ENCODE data around the gene KPNA5. TPM values are rescaled to one million over a fixed set of nuclear protein-coding genes. Genes with fewer than 3 reads are reported as not detected.
A peak's percentile ranks its signal among the peaks of the same experiment; 100 is the strongest.
"Not testable (repeated sequence)": the region's sequence is repeated elsewhere in the genome, so short reads cannot be mapped to it uniquely, and the experiment has no call there.

KPNA5 gene
- total RNA-seq, 1 experiment from 2014 or later = 2.6 TPM

DNA sequence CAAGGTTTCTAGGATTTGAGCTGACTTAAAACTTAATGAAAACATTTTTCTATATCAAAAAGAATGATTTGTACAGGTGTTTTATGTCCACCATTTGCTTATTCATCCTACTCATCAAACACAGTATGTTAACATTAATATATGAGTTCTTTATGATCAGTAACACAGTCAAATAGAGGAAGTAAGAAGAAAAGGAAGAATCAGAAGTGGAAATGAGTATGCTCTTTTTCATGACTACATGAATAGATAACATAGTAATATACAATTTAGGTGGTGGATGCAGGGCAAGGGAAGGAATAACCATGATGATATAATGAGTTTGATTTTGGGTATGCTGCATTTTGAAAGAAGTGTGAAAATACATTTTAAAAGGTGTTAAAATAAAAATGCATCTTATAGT, 16.5 kb downstream of the KPNA5 start:
- DNase-seq (ENCODE audit: low spot score) = no peak

DNA sequence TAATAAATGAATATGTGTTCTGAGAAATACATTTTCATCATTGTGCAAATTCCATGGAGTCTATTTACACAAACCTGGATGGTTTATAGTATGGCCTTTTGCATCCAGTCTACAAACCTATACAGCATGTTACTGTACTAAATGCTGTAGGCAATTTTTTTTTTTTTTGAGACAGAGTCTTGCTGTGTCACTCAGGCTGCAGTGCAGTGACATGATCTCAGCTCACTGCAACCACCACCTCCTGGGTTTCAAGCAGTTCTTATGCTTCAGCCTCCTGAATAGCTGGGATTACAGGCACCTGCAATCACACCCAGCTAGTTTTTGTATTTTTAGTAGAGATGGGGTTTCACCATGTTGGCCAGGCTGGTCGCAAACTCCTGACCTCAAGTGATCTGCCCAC, 22.9 kb downstream of the KPNA5 start:
- DNase-seq (ENCODE audit: low spot score) = not testable (repeated sequence)

DNA sequence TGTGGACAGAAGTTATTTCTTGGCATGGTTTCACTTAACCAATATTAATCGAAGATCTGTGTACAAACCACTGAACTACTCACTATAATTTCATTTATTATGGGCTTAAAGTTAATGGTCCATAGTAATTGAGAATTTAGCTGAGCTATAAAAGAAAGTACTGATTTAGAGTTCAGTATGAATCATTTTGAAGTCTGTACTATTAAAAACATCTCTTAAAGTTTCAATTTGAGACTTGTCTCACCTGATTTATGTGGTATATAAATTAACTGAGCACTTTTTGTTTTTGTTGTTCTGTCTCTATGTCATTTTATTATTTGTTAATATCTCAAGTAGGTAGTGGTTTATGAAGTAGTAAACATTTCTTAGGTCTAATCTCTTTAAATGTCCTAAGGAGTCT, 24.9 kb downstream of the KPNA5 start:
- no peak for DNase-seq (ENCODE audit: low spot score)

DNA sequence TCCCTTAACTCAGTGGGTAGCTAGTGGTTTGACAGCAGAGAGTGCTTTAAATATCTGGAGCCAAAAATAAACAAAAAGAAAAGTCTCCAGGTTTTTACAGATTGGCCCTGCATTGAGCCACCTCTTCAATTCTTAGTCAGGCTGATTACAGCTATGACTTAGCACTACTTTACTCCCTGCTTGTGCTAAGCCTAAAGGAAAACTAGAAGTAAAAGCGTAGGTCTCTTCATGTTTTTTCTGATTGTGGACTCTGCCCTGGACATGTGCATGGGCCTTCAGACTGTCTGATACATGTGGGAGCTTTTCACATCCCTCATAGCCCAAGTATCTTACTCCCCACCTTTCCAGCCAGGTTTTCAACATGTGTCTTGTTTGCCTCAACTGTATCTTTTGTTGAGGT, 33.3 kb downstream of the KPNA5 start:
- no peak for DNase-seq (ENCODE audit: low spot score)

DNA sequence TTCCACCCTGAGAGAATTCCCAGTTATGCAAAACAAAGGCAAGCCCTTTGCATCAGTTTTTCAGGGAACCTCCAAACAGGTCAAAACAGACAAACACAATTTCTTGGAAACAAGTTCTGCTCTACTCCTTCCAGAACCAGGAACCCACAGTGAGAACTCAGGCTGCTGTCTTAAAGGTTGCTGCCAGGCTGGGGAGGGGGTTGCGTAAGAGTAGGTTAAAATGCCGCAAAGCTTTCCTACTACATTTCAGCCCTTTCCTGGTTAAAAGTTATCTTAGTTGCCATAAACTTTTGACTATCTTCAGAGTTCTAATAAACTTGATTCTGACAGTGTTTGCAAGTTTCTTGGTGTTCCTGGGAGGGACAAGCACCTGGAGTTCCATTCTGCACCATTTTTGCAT, 33.8 kb downstream of the KPNA5 start:
- no peak for DNase-seq (ENCODE audit: low spot score)

DNA sequence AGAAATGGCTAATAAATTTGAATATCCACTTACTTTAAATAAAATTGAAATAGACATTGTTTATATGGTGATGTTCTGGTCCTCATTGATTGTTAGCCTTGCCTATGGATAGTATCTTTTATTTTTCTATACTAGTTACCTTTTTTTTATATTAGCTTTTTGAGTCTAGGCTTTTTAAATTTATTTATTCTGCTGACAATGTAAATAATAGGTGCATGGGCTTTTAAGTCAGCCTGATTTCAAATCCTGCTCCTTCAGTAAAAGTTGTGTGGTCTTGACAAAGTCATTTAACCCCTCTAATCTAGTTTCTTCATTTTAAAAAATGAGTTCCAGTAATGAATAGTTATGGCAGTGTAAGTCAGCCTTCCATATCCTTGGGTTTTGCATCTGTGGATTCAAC, 45.9 kb downstream of the KPNA5 start:
- DNase-seq (ENCODE audit: low spot score) = no peak

DNA sequence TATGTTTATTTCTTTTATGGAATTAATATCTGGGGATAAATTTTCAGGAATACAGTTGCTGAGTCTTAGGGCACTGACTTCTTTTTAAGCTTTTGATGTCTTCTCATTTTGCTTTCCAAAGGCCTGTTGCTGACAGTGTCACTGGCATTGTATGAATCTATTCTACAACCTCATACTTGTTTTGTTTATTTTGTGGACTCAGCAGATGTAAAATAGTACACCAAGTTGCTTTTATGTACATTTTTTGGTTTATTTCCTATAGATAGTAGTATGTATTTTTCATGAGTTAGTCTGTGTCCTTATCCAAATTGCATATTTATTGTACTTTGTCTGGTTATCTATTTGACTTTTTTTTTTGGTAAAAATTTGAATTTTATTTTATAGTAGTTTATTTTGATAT, 49.5 kb downstream of the KPNA5 start:
- no peak for DNase-seq (ENCODE audit: low spot score)

DNA sequence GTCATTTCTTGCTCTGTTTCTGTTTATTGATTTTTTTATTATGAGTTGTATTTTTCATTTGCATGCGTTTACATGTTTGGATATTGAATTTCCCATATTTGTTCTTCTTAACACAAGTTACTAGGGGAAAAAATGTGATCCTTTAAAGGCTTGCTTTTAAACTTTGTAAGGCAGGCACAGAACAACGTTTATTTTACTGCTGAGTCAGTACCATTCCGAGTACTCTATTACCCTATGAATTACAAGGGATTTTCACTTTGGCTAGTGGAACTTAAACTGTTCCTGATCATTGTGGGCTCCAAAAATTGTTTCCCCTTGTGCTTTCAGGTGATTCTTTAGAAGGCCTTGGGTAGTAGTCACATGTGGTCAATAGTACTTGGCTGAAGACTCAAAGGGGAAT, 56.0 kb downstream of the KPNA5 start:
- no peak for DNase-seq (ENCODE audit: low spot score)

DNA sequence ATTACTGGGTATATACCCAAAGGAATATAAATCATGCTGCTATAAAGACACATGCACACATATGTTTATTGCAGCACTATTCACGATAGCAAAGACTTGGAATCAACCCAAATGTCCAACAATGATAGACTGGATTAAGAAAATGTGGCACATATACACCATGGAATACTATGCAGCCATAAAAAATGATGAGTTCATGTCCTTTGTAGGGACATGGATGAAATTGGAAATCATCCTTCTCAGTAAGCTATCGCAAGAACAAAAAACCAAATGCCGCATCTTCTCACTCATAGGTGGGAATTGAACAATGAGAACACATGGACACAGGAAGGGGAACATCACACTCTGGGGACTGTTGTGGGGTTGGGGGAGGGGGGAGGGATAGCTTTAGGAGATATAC, 59.5 kb downstream of the KPNA5 start:
- DNase-seq (ENCODE audit: low spot score) = not testable (repeated sequence)

DNA sequence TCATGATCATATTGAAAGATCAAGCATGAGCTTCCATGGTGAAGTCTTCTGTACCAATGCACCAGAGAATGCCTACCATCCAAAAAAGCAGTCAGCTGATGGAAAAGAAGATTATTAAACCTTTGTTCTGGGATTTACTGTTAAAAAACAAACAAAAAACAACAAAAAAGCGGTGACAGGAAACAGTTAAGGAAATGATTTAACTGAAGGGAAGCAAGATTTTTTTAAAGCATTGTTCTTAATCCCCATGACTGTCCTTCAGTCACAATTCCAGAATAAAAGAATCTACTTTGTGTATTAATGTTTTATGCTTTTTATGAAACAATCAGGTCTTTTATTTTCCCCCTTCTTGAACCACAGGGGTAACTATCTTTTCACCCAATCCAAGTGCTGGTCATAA, 60.6 kb downstream of the KPNA5 start:
- DNase-seq (ENCODE audit: low spot score) = no peak

DNA sequence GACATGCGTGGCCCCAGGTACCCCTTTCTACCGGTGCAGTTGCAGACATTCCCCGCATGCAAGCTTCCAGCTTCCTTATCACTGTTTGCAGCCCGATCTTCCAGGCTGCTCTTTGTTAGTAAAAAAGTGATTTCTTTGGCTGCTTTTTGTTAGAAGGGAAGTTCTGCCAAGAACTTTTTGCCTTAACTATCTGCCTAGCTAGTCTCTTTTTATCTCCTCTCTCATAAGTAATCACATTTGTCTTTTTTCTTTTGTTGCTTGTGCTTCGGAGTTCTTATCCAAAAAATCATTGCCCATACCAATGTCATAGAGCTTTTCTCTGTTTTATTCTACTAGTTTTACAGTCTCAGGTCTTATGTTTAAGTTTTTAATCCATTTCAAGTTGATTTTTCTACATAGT, 64.2 kb downstream of the KPNA5 start:
- DNase-seq (ENCODE audit: low spot score) = no peak

DNA sequence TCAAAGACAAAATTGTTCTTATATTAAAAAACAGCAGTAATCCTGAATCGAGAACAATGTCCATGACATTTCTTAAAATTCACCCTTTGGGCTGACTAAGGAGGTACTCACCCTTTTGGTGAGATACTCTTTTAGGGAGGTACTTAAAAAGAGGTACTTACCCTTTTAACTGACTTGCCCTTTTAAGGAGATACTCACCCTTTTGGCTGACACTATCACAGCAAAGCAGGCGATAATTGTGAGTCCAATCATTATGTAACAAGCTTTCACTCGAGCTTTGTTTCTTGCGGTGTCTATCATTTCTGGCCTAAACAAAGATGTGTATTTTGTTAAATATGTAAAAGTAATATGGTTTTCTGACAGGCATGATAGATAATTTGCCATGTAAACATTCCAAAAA, 80.8 kb downstream of the KPNA5 start:
- DNase-seq (ENCODE audit: low spot score) = no peak

DNA sequence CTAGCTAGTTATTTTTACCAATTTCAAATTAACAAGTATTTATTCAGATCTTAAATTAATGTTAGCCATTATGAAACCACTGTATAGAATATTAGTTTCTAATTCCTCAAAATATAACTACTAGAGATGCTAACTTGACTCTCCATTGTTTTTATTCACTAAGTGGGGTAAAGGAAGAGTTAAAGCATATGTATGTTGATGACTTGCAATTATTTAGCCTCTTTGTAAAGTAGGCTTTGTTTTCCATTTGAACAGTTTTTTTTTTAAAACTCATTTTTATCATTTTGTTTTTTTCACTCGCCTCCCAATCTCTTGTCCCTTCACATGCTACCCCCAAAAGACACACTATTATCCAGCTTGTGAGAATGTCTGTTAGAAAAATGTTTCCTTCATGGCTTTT, 81.2 kb downstream of the KPNA5 start:
- DNase-seq (ENCODE audit: low spot score) = no peak

DNA sequence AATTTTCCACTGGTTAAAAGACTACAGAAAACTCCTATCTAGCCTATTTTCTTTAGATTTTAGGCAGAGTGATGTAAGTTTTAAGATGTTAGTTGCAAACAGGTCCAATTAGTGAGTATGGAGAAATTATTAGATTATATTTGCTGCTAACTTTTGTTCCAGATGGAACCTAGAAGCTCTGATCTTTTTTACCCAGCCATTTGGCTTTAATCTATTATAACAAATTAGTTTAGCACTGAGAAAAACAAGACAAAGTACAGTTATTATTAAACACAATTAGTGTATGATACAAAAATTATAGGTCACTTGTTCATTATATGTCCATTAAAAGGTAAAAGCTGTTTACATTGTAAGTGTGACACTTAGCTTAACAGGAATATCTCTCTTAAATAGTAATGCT, 82.0 kb downstream of the KPNA5 start:
- no peak for DNase-seq (ENCODE audit: low spot score)

DNA sequence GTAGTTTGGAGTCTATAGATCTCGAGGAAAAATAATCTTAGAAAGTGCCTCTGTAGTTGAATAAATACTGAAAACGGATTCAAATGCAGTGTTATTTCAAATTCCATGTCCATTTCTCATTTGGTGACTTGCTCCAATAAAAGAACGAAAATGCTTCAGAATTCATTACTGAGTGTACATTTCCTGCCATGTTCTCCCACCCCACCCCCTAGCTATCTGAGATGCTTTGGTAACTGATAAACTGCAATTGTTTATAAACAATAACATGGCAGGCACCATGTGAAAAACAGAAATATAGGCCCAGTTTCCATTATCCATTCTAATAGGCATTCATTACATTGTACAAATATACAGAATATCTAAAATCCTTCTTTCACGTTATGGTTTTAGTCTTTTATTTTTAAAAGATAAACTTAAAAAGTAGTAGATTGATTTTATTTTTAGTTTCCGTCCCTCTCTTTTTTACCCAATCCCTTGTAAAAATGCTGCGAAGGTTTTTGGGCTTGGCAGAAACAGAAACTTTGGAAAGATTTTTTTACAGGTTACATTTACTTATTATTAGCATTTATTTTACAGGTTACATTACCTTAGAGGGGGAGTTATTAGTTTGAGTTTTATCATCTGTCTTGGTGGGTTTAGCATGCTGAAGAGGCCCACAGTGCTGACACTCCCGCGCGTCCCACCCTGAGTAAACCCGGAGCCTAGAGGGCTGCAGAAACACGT, 83.1 kb downstream of the KPNA5 start:
- DNase-seq (ENCODE audit: low spot score) = no peak

DNA sequence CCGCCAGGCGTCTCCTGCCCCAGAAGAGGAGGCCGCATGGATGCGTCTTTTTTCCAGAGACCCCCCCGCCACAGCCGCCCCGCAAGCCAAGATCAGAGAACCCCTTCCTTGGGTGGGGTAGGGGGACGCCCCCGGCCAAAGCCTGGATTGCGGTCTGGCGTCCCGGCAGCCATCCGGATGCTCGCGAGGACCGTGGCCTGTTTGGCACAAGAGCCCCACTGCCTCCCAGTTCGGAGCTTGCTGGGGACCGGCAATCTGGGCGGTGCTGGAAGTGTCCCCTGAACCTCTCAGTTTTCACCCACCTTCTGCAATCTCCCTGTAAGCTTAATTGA, 83.6 kb downstream of the KPNA5 start:
- no peak for DNase-seq (ENCODE audit: low spot score)

DNA sequence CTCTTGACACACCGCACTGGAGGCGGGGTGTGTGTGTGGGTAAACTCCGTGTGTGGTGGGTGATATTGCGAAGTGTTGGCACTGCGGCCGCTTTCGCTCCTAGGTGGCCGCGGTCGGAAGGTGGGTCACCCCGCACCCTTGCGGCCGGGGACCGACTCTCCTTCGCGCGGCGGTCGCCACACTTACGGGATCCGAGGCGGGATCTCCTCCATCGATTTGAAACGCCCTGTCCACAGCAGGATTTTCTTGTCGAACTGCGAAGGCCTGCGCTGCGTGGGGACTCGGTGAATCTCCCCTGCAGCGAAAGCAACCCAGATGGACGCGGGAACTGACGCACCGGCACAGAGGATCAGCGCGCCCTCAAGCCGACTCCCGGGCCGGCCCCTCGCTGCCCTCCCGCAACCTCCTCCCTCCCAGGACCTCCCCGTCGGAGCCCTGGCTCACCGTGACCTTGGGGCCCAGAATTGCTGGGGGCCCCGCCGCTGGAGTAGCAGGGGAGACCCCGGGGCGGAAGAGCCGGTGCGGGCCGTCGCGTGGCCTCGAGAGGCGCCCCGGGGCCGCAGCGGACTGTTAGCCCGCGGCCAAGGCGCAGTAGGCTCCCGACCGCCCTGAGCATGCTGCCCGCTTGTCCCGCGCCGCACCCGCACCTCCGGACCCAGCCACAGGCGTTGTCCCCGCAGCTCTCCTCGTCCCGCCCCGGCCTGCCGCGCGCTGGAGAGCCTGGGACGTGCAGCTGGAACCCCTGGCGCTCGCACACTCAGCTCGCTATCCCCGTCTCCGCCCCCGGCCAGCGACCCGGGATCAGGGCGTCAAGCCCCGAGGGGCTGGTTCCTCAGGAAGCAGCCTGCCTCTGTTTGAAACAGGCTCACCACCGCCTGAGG, 84.2 kb downstream of the KPNA5 start, which contains the start of gene FAM162B:
TSS of gene FAM162B (minus strand) at position 759 of the 881 bp plus-strand sequence. CDS start at position 616, 143 bp downstream.
- no peak for DNase-seq (ENCODE audit: low spot score)

DNA sequence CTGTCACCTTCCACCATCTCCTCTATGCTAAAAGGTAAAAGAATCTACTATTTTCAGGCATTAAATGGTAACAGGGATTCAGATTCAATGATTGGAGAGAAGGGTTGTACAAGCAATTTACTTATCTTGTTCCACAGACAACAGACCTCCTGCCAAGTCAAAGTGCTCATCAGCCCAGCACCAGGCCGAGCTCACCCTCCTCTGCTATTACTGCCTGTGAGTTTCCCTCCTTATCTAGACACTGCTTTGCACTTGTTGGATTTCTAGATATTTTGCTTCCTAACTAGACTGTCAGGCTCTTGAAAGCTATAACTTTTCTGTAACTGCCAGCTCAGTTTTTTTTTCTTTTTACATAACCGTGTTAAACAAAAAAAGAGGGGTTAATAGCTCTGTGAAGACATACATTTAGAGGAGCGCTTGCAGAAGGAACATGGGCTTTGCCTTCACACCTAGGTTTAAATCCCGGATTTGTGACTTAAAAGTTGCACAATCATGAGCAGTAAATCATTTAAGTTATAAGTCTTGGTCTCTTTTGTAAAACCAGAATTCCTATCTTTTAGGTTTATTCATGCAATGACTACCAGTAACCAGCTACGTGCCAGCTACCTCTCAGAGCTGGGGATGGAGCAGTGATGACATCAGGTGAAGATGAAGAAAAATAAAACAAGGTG, 85.6 kb downstream of the KPNA5 start:
- no peak for DNase-seq (ENCODE audit: low spot score)

DNA sequence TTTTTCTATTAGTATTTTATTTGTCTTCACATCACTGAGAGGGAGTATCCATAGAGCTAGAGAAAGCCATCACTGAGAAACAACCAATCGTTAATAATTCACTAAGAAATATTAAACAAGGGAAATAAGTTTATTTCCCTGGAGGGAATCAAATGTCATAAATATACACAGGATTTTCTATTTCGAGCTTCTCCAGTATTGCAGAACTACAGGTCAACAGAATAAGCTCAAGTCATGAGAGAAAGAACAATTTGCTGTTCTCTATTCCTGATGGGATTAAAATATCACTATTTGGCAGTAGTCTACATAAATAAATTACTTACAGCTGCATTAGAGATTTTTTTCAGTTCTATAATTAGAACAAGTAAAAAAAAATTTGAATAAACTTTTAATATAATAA, 86.7 kb downstream of the KPNA5 start:
- DNase-seq (ENCODE audit: low spot score) = no peak

DNA sequence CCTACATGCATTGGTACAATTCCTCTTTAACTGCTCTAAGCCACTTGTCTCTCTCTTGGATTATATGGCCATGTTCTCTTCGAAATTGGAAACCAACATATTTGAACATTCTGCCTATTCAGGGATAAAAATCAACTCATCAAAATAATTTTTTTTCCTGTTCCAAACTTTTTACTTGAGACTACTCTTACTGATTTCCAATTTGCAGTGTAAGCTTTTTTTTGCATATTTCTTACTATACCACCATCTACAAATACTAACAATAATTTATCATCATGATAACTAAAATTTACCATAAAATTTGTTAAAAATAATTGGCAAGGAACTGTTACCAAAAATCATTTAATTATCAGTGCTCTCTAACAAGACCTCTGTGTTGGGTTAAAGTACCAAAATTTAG, 91.4 kb downstream of the KPNA5 start:
- DNase-seq (ENCODE audit: low spot score) = no peak

DNA sequence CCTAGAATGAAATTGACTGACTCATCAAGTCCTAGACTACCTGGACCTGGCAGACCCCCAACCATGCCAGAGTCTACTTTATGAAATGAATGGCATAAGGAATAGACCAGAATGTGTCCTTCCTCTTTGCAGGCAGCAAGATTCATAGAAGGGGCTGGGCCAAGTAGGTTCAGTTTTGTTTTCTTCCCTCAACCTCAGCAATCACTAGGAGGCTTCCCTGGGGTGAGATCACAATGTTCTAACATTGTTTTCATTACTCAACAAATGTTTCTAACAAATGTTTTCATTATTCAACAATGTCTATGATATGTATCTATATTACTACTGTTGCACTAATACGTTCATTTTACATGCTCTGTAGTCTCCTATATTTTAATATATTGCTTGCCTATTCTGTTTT, 92.9 kb downstream of the KPNA5 start:
- no peak for DNase-seq (ENCODE audit: low spot score)

DNA sequence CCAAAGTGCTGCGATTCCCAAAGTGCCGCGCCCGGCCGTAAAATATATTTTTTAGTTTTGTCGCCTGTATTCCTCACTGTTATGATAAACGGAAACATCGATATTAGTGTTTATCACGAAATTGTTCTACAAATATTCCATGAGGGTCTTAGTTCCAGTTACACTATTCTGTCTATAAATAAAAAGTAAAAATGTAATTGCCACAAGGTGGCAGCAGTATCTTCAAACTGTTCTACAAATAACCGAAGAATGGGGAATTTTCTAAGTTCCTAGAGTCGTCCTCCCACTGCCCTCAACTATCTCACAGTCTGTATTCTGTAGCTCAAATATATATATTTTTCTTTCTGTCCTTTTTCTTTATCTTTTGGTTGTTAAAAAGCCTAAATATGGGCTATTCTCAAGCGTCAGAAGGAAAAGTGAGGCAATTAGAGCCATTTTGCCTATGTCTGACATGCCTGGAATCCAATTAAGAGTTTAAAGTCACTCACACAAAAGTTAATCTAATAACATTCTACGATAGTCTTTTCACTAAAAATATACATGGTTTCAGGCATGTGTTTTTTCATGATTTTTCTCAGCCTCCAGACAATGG, 98.7 kb downstream of the KPNA5 start:
- peak; percentile 59 for DNase-seq (ENCODE audit: low spot score)

Measured in HT-29 (cell line).